H1 (cell line): ENCODE results near the gene AOAH. TPM values are rescaled to one million over a fixed set of nuclear protein-coding genes. Genes with fewer than 3 reads are reported as not detected.
A peak's percentile ranks its signal among the peaks of the same experiment; 100 is the strongest.

Experiments
- CTCF ChIA-PET: fragments of 300-600 bp; sonication (Branson Sonifier 250); formaldehyde crosslinking; loops from one replicate; lab custom pipeline; 2021; ENCODE audit not compliant: partially characterized antibody; lab: Charles Lee
- POLR2A ChIA-PET: fragments of 300-600 bp; sonication (Branson Sonifier 250); formaldehyde crosslinking; loops from one replicate; lab custom pipeline; 2021; ENCODE audit warnings: inconsistent platforms; ENCODE audit not compliant: partially characterized antibody; lab: Charles Lee
- DNase-seq, 2 experiments: peaks; one replicate each; pipeline versions ENCODE4 v3.0.0 to v3.0.0-alpha.2; 2010 to 2022; ENCODE audit warnings: low spot score in 2 of 2, low read depth in 1 of 2, mixed read lengths in 1 of 2
- FAIRE-seq: peaks from 2 replicates; lab custom pipeline; 2011; peaks lifted over from hg19 to GRCh38; lab: Jason Lieb, UNC
- H2AFZ ChIP-seq: 2 replicates; pipeline ENCODE4 v1.8.1; 2012; ENCODE audit warnings: low read length, inconsistent platforms
- H2AK5ac ChIP-seq: 2 replicates; pipeline ENCODE4 v1.6.1; 2013; ENCODE audit warnings: low read depth, low read length
- H2BK120ac ChIP-seq: replicated peaks from 2 replicates; pipeline ENCODE3; 2013; ENCODE audit warnings: low read depth, low read length, inconsistent platforms
- H2BK12ac ChIP-seq: 2 replicates; pipeline ENCODE4 v1.6.1; 2013; ENCODE audit warnings: low read depth, low read length
- H2BK15ac ChIP-seq: 2 replicates; pipeline ENCODE4 v1.6.1; 2013; ENCODE audit warnings: low read length
- H2BK20ac ChIP-seq: 2 replicates; pipeline ENCODE4 v1.6.1; 2013; ENCODE audit warnings: low read length
- H2BK5ac ChIP-seq: 2 replicates; pipeline ENCODE4 v1.6.1; 2013; ENCODE audit warnings: low read depth, low read length
- H3K14ac ChIP-seq: 2 replicates; pipeline ENCODE4 v1.6.1; 2013; ENCODE audit warnings: inconsistent platforms; ENCODE audit not compliant: insufficient read length
- H3K18ac ChIP-seq: 2 replicates; pipeline ENCODE4 v1.6.1; 2013; ENCODE audit warnings: low read length; ENCODE audit errors: extremely low read depth
- H3K23ac ChIP-seq: 2 replicates; pipeline ENCODE4 v1.6.1; 2013; ENCODE audit warnings: inconsistent platforms; ENCODE audit not compliant: insufficient read length
- H3K23me2 ChIP-seq: 2 replicates; pipeline ENCODE4 v1.6.1; 2013; ENCODE audit warnings: low read depth, low read length
- H3K27ac ChIP-seq: 2 replicates; pipeline ENCODE4 v1.6.1; 2011; ENCODE audit warnings: low read depth, low read length, inconsistent platforms
- H3K27me3 ChIP-seq, 4 experiments: replicated peaks in 1 of 4; 1 replicate in 1 of 4; 2 replicates in 3 of 4; pipeline versions ENCODE4 v1.6.1 to v1.8.1; 2011 to 2013; ENCODE audit warnings: low read length in 3 of 4, mild to moderate bottlenecking in 3 of 4, inconsistent platforms in 2 of 4, mixed read lengths in 2 of 4, moderate library complexity in 1 of 4; ENCODE audit not compliant: control insufficient read depth in 3 of 4, insufficient read depth in 3 of 4; ENCODE audit errors: extremely low read depth in 1 of 4
- H3K36me3 ChIP-seq, 4 experiments: 2 replicates each; pipeline versions ENCODE4 v1.6.1 to v1.8.1; 2011 to 2013; ENCODE audit warnings: mild to moderate bottlenecking in 4 of 4, low read length in 3 of 4, moderate library complexity in 2 of 4, control low read depth in 1 of 4, inconsistent platforms in 1 of 4; ENCODE audit not compliant: insufficient read depth in 4 of 4, control insufficient read depth in 2 of 4
- H3K4ac ChIP-seq: replicated peaks from 2 replicates; pipeline ENCODE3; 2013; ENCODE audit warnings: low read length, low read depth, mixed read lengths, inconsistent platforms; ENCODE audit not compliant: insufficient read length
- H3K4me1 ChIP-seq, 4 experiments: replicated peaks in 1 of 4; 1 replicate in 1 of 4; 2 replicates in 3 of 4; pipeline versions ENCODE4 v1.6.1 to v1.8.1; 2011 to 2013; ENCODE audit warnings: low read length in 3 of 4, inconsistent platforms in 2 of 4, mixed read lengths in 1 of 4; ENCODE audit not compliant: insufficient read depth in 4 of 4, control insufficient read depth in 3 of 4
- H3K4me2 ChIP-seq, 2 experiments: 2 replicates each; pipeline versions ENCODE4 v1.6.1 to v1.8.1; 2011 to 2013; ENCODE audit warnings: low read depth in 2 of 2, low read length in 2 of 2, control low read depth in 1 of 2, inconsistent platforms in 1 of 2, mild to moderate bottlenecking in 1 of 2; ENCODE audit not compliant: insufficient read depth in 1 of 2
- H3K4me3 ChIP-seq, 4 experiments: fragments of 200-600, 300-600 bp in 1 of 4; sonication (generic), shearing (Covaris generic), sonication (Bioruptor Twin) in 1 of 4; 2 replicates each; pipeline versions ENCODE4 v1.5.1 to v1.8.1; 2011 to 2016; ENCODE audit warnings: low read length in 4 of 4, low read depth in 3 of 4, control low read depth in 2 of 4, inconsistent platforms in 2 of 4, mild to moderate bottlenecking in 2 of 4, mixed read lengths in 1 of 4, moderate library complexity in 1 of 4; ENCODE audit not compliant: insufficient read depth in 2 of 4; ENCODE audit errors: extremely low read depth in 1 of 4
- H3K56ac ChIP-seq: replicated peaks from 2 replicates; pipeline ENCODE3; 2013; ENCODE audit warnings: low read depth, mild to moderate bottlenecking, mixed read lengths, low read length, inconsistent platforms; ENCODE audit not compliant: insufficient read length
- H3K79me1 ChIP-seq: 2 replicates; pipeline ENCODE4 v1.6.1; 2013; ENCODE audit warnings: low read depth, low read length, control low read depth
- H3K79me2 ChIP-seq, 2 experiments: 2 replicates each; pipeline versions ENCODE4 v1.6.1 to v1.8.1; 2012 to 2013; ENCODE audit warnings: low read length in 2 of 2, mild to moderate bottlenecking in 2 of 2, inconsistent platforms in 1 of 2; ENCODE audit not compliant: insufficient read depth in 2 of 2, control insufficient read depth in 1 of 2
- H3K9ac ChIP-seq, 4 experiments: replicated peaks in 1 of 4; 1 replicate in 1 of 4; 2 replicates in 3 of 4; pipeline versions ENCODE4 v1.6.1 to v1.8.1; 2011 to 2013; ENCODE audit warnings: low read depth in 3 of 4, low read length in 3 of 4, control low read depth in 2 of 4, mild to moderate bottlenecking in 2 of 4, moderate library complexity in 2 of 4, inconsistent platforms in 1 of 4; ENCODE audit errors: extremely low read depth in 1 of 4
- H3K9me3 ChIP-seq, 2 experiments: 2 replicates each; pipeline versions ENCODE4 v1.6.1 to v1.8.1; 2012 to 2013; ENCODE audit warnings: mild to moderate bottlenecking in 2 of 2, moderate library complexity in 2 of 2, control low read depth in 1 of 2, inconsistent platforms in 1 of 2, low read depth in 1 of 2, low read length in 1 of 2, mixed read lengths in 1 of 2; ENCODE audit not compliant: insufficient read depth in 2 of 2
- H4K20me1 ChIP-seq, 2 experiments: replicated peaks in 1 of 2; 2 replicates each; pipeline versions ENCODE3 to v1.8.1; 2011 to 2013; ENCODE audit warnings: inconsistent platforms in 2 of 2, low read length in 2 of 2, mild to moderate bottlenecking in 1 of 2; ENCODE audit not compliant: insufficient read depth in 2 of 2, control insufficient read depth in 1 of 2
- H4K5ac ChIP-seq: 2 replicates; pipeline ENCODE4 v1.6.1; 2013; ENCODE audit warnings: low read length, low read depth, mixed read lengths, inconsistent platforms; ENCODE audit not compliant: insufficient read length
- H4K8ac ChIP-seq: 2 replicates; pipeline ENCODE4 v1.8.0; 2013; ENCODE audit warnings: mild to moderate bottlenecking, moderate library complexity, low read length, inconsistent platforms; ENCODE audit not compliant: insufficient read depth; ENCODE audit errors: extremely low read depth
- H4K91ac ChIP-seq: replicated peaks from 2 replicates; pipeline ENCODE3; 2013; ENCODE audit warnings: low read length, mixed read lengths, inconsistent platforms; ENCODE audit not compliant: insufficient read length
- EZH2 ChIP-seq: fragments of 200-600 bp; sonication (generic); IDR thresholded peaks from 2 replicates; pipeline ENCODE4 v1.7.1; 2012; ENCODE audit warnings: low read depth, mild to moderate bottlenecking, moderate library complexity, low read length, inconsistent platforms; ENCODE audit not compliant: severe bottlenecking
- HDAC2 ChIP-seq, 2 experiments: fragments of 300-600 bp in 1 of 2; sonication (generic) in 1 of 2; IDR thresholded peaks; 2 replicates each; pipeline ENCODE4 v1.6.1; 2011 to 2012; ENCODE audit warnings: low read depth in 2 of 2, low read length in 2 of 2, mild to moderate bottlenecking in 2 of 2, moderate library complexity in 2 of 2, borderline replicate concordance in 1 of 2, inconsistent platforms in 1 of 2
- JUND ChIP-seq: IDR thresholded peaks from 2 replicates; pipeline ENCODE4 v1.6.1; 2011; ENCODE audit warnings: mild to moderate bottlenecking, improper control_type of control experiment, low read length
- NANOG ChIP-seq: IDR thresholded peaks from 2 replicates; pipeline ENCODE4 v1.6.1; 2011; ENCODE audit warnings: low read length, low read depth, mild to moderate bottlenecking, inconsistent platforms; ENCODE audit not compliant: insufficient read depth, poor library complexity, severe bottlenecking
- POU5F1 ChIP-seq: IDR thresholded peaks from 2 replicates; pipeline ENCODE4 v1.6.1; 2011; ENCODE audit warnings: low read depth, mild to moderate bottlenecking, low read length, moderate library complexity
- RNF2 ChIP-seq: fragments of 200-900, 300-1000 bp; sonication (generic); IDR thresholded peaks from 2 replicates; pipeline ENCODE4 v1.7.1; 2016; ENCODE audit warnings: borderline replicate concordance, low read depth, mild to moderate bottlenecking, antibody characterized with exemption, low read length; ENCODE audit not compliant: poor library complexity, severe bottlenecking; ENCODE audit errors: missing control alignments
- WGBS, 2 experiments: shearing (Covaris generic) in 1 of 2; methylation state at CpG; one replicate each; pipeline versions ENCODE4 v1.1.6 to v1.1.7; 2013 to 2015; ENCODE audit warnings: low lambda C conversion rate in 2 of 2, mixed read lengths in 2 of 2, inconsistent platforms in 1 of 2, low coverage in 1 of 2, missing lambda C conversion rate in 1 of 2; ENCODE audit not compliant: insufficient replicate concordance in 2 of 2, insufficient coverage in 1 of 2, insufficient read length in 1 of 2; ENCODE audit errors: extremely low coverage in 1 of 2, missing lambda C conversion rate in 1 of 2; 5-methylcytosine and 5-hydroxymethylcytosine counted together
- polyA plus RNA-seq, 7 experiments: library from polyadenylated mRNA; depleted of rRNA in 3 of 7; stranded (reverse) in 5 of 7; unstranded in 2 of 7; fragments of >200 nt in 5 of 7; fragments of 200-250 nt in 2 of 7; gene quantifications; 1 replicate in 5 of 7; 2 replicates in 1 of 7; 4 replicates in 1 of 7; pipeline versions ENCODE4 v1.2.1 to v1.2.3, GENCODE V29; 2011 to 2013; ENCODE audit warnings: missing spikeins in 2 of 7, mixed read lengths in 2 of 7
- total RNA-seq: library from RNA; stranded (reverse); fragmentation: NEBNext Ultra II Directional; extraction: Animal tissue kit (Norgen Biotek cat#: 25700); gene quantifications from 2 replicates; pipeline ENCODE4 v1.2.1, GENCODE V29; 2021
- TF ChIP-seq, protein P1 (sequence below): IDR thresholded peaks from 2 replicates; pipeline ENCODE4 v1.6.1; 2012; ENCODE audit warnings: inconsistent platforms

The AOAH gene
- total and polyA plus RNA-seq, 2 of the 8 experiments (the other 6 are each of a cell fraction or from before 2014, with no cell fraction given) = 0.08 TPM; not detected in 1

DNA sequence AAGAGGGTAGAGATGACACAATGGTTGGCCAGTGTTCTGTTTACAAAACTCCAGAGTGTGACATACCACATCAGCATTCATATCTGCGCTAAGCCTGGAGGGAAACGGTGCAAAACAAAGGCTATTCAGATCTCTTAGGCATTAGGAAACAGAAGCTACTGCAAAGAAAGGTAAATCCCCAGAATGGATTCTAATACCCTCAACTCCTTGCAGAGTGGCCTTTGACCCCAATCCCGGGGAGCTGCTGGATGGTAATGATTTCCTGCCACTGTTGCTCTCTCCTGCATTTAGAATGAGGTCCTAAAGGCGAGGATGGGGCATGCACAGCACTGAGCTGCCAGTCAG lies 65.2 kb downstream of the AOAH start:
- Histone ChIP-seq H2AK5ac (no peak overlapping the region), H2BK120ac (no peak overlapping the region), H3K9me3 (no peaks in the 10 kb centered on the region), H2BK20ac (peak overlapping the region; percentile 53; the same call in 1 of the 2 replicates), H3K4me3 (no peak overlapping the region), H3K79me2 (no peaks in the 10 kb centered on the region), H3K36me3 (no peaks in the 10 kb centered on the region), H3K27ac (peak overlapping the region; percentile 43; the same call in 1 of the 2 replicates), H3K9ac (no peak overlapping the region; a peak in 1 of 7 replicates), H3K56ac (no peak overlapping the region), H2BK5ac (no peak overlapping the region), H2AFZ (peak overlapping the region; percentile 2; the same call in 1 of the 2 replicates), H3K27me3 (no peaks in the 10 kb centered on the region; a peak in 1 of 7 replicates), H3K4ac (no peak overlapping the region), H4K91ac (no peak overlapping the region), H3K23ac (no peak overlapping the region), H4K20me1 (no peaks in the 10 kb centered on the region), H4K8ac (no peak overlapping the region), H3K14ac (no peak overlapping the region), H2BK15ac (no peak overlapping the region), H2BK12ac (no peak overlapping the region), H3K4me2 (peak overlapping the region; percentile 5 to 15; a peak in 2 of 4 replicates), H3K4me1 (peaks cover 7 to 28% (median 26%) of the 10 kb centered on the region in 4 experiments; a peak in 6 of 7 replicates), H3K79me1 (no peaks in the 10 kb centered on the region), H4K5ac (peak overlapping the region; percentile 57), H3K23me2 (no peaks in the 10 kb centered on the region), H3K18ac (no peak overlapping the region; the same call in 1 of the 2 replicates)
- POLR2A ChIA-PET = interaction anchor here (2.0 kb wide), 1 partner anchor 9 kb away, joined by 4 read pairs; no protein-coding TSS in a partner anchor
- 24% methylated on average over 4 of the region's 4 CpGs; no CpG with 5 or more reads in 1 of the 2 experiments for WGBS, 2 experiments
- DNase-seq = no peak
- peak; percentile 89 for FAIRE-seq
- CTCF ChIA-PET = interaction anchor here (1.0 to 4.3 kb wide), 8 partner anchors 9 to 218 kb away, joined by 3 to 30 read pairs (median 4); no protein-coding TSS in a partner anchor
- TF ChIP-seq JUND (no peak), HDAC2 (IDR thresholded peaks at IDR 0.05; ENCODE audit: borderline replicate concordance in 1 of 2, low read depth in 2 of 2, low read length in 2 of 2) (0 out of 4 replicates have a peak, but pooled peaks of 1 of the 2 experiments have one; percentile 29), NANOG (no peak), EZH2 (no peak), POU5F1 (no peak), RNF2 (no peak)
- TF ChIP-seq, protein P1, sequence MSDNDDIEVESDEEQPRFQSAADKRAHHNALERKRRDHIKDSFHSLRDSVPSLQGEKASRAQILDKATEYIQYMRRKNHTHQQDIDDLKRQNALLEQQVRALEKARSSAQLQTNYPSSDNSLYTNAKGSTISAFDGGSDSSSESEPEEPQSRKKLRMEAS = no peak
